ENCODE results near the gene IL1F10. TPM values are rescaled to one million over a fixed set of nuclear protein-coding genes. Genes with fewer than 3 reads are reported as not detected.
"Not testable (repeated sequence)": the region's sequence is repeated elsewhere in the genome, so short reads cannot be mapped to it uniquely, and the experiment has no call there.

Gene IL1F10
- total RNA-seq, 1 donor from 2014 or later: not detected

GRCh38 chr2:113089916-113090315 is 22.1 kb downstream of the IL1F10 start:
- Histone ChIP-seq H3K27me3 (no peaks in the 10 kb centered on the region), H3K4me3 (no peak overlapping the region), H3K36me3 (no peaks in the 10 kb centered on the region), H3K27ac (no peak overlapping the region), H3K9me3 (no peaks in the 10 kb centered on the region), H3K4me1 (no peaks in the 10 kb centered on the region)
- TF ChIP-seq CTCF (IDR thresholded peaks at IDR 0.05): no peak
- ATAC-seq (peak; percentile 59), DNase-seq (no peak)
- intact Hi-C loops (cut with DNase I): no loop called here

GRCh38 chr2:113091231-113091896 is 23.6 kb downstream of the IL1F10 start:
- Histone ChIP-seq H3K4me3 (no peak overlapping the region), H3K36me3 (no peaks in the 10 kb centered on the region), H3K27ac (no peak overlapping the region), H3K27me3 (no peaks in the 10 kb centered on the region), H3K9me3 (no peaks in the 10 kb centered on the region), H3K4me1 (no peaks in the 10 kb centered on the region)
- no peak for TF ChIP-seq CTCF (IDR thresholded peaks at IDR 0.05)
- intact Hi-C loops (cut with DNase I): no loop called here
- DNase-seq (no peak), ATAC-seq (no peak)

GRCh38 chr2:113092864-113093612 is 25.3 kb downstream of the IL1F10 start:
- intact Hi-C loops (cut with DNase I): no loop called here
- H3K36me3 ChIP-seq: no peaks in the 10 kb centered on the region
- no peaks in the 10 kb centered on the region for H3K27me3 ChIP-seq
- DNase-seq: no peak
- H3K4me3 ChIP-seq: no peak overlapping the region
- no peak for TF ChIP-seq CTCF (IDR thresholded peaks at IDR 0.05)
- no peaks in the 10 kb centered on the region for H3K4me1 ChIP-seq
- ATAC-seq: no peak
- no peaks in the 10 kb centered on the region for H3K9me3 ChIP-seq
- H3K27ac ChIP-seq: no peak overlapping the region

- no peak for TF ChIP-seq CTCF (IDR thresholded peaks at IDR 0.05)
- intact Hi-C loops (cut with DNase I): no loop called here
- peak; percentile 52 for ATAC-seq
Measured at GRCh38 chr2:113093613-113093977, 25.8 kb downstream of the IL1F10 start.

GRCh38 chr2:113096306-113096705 is 28.5 kb downstream of the IL1F10 start:
- H3K9me3 ChIP-seq; H3K27ac ChIP-seq; ATAC-seq; H3K4me1 ChIP-seq; H3K27me3 ChIP-seq; intact Hi-C loops (cut with DNase I); H3K4me3 ChIP-seq; H3K36me3 ChIP-seq; DNase-seq: not testable (repeated sequence)

More at GRCh38 chr2:113093613-113093977, 25.8 kb downstream of the IL1F10 start:
- Histone ChIP-seq H3K27ac (no peak overlapping the region), H3K36me3 (no peaks in the 10 kb centered on the region), H3K4me3 (no peak overlapping the region), H3K9me3 (no peaks in the 10 kb centered on the region), H3K4me1 (no peaks in the 10 kb centered on the region), H3K27me3 (no peaks in the 10 kb centered on the region)
- DNase-seq: no peak

GRCh38 chr2:113096842-113097618 is 29.3 kb downstream of the IL1F10 start:
- not testable (repeated sequence) for ATAC-seq, H3K4me3 ChIP-seq, H3K36me3 ChIP-seq

More at GRCh38 chr2:113096842-113097618, 29.3 kb downstream of the IL1F10 start:
- H3K27ac ChIP-seq; H3K9me3 ChIP-seq; DNase-seq; intact Hi-C loops (cut with DNase I); H3K27me3 ChIP-seq; H3K4me1 ChIP-seq: not testable (repeated sequence)

Data from upper lobe of right lung (tissue), 1 donor.